Sigmoid colon (tissue), 4 donors: ENCODE data around the gene RFNG.

Source experiments
- EP300 ChIP-seq, 4 donors: sonication (generic); formaldehyde crosslinking; IDR thresholded peaks; one replicate each; pipeline ENCODE4 v1.6.1; 2017; ENCODE audit warnings: antibody characterized with exemption in 4 of 4
- POLR2A ChIP-seq, 2 donors: fragments of 450-650 bp; IDR thresholded peaks; one replicate each; pipeline ENCODE4 v1.6.1; 2016; ENCODE audit warnings: antibody characterized with exemption in 2 of 2, mild to moderate bottlenecking in 2 of 2, moderate library complexity in 2 of 2
- POLR2AphosphoS5 ChIP-seq, 4 donors: sonication (generic); formaldehyde crosslinking; IDR thresholded peaks; one replicate each; pipeline ENCODE4 v1.6.1; 2017; ENCODE audit warnings: antibody characterized with exemption in 4 of 4
- TF ChIP-seq, protein P1 (sequence below), 4 experiments: fragments of 450-650 bp in 3 of 4; fragments of 200-600 bp in 1 of 4; IDR thresholded peaks; one replicate each; pipeline ENCODE4 v1.5.1; 2016 to 2019; ENCODE audit warnings: antibody characterized with exemption in 4 of 4, mild to moderate bottlenecking in 3 of 4, moderate library complexity in 2 of 4

DNA sequence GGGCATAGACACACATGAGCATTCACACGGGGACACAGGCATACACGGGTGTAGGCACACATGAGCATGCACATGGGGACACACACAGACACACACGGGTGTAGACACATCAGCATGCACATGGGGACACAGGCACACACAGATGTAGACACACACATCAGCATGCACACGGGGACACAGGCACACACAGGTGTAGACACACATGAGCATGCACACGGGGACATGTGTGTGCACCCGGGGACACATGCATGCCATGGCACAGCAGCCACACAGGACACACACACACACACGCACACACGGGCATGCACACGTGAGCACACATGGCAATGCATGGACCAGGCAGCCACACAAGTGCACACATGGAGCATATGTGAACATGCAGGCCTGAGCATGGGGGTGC, 9.0 kb downstream of the RFNG start:
- no peak for TF ChIP-seq POLR2A (IDR thresholded peaks at IDR 0.05)
- TF ChIP-seq, protein P1, sequence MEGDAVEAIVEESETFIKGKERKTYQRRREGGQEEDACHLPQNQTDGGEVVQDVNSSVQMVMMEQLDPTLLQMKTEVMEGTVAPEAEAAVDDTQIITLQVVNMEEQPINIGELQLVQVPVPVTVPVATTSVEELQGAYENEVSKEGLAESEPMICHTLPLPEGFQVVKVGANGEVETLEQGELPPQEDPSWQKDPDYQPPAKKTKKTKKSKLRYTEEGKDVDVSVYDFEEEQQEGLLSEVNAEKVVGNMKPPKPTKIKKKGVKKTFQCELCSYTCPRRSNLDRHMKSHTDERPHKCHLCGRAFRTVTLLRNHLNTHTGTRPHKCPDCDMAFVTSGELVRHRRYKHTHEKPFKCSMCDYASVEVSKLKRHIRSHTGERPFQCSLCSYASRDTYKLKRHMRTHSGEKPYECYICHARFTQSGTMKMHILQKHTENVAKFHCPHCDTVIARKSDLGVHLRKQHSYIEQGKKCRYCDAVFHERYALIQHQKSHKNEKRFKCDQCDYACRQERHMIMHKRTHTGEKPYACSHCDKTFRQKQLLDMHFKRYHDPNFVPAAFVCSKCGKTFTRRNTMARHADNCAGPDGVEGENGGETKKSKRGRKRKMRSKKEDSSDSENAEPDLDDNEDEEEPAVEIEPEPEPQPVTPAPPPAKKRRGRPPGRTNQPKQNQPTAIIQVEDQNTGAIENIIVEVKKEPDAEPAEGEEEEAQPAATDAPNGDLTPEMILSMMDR (IDR thresholded peaks at IDR 0.05), result no peak
- no peak for TF ChIP-seq EP300 (IDR thresholded peaks at IDR 0.05)
- no peak for TF ChIP-seq POLR2AphosphoS5 (IDR thresholded peaks at IDR 0.05)
